GM18861 (cell line): ENCODE results near the gene PBXIP1.

Experiments used
- ATAC-seq: cut with Tn5 transposase; IDR thresholded peaks from one replicate; pipeline ENCODE4 v1.9.1; 2021; ENCODE audit not compliant: unreplicated experiment

Gene PBXIP1

DNA sequence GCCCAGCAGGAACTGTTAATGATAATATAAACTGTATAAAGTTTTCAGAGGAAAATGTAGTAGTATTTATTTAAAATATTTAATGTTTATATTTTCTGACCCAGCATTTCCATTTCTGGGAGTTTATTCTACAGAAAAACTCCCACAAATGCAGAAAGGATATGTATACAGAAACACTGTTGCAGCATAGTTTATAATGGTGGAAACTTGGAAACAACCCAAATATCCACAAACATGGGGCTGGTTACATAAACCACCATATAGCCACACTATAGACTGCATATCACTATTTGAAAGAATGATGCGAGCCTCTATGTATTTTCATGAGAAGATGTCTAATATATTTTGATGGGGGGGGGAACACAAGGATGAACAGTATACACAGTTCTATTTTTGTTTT, 54.3 kb downstream of the PBXIP1 start:
- no peak for ATAC-seq

DNA sequence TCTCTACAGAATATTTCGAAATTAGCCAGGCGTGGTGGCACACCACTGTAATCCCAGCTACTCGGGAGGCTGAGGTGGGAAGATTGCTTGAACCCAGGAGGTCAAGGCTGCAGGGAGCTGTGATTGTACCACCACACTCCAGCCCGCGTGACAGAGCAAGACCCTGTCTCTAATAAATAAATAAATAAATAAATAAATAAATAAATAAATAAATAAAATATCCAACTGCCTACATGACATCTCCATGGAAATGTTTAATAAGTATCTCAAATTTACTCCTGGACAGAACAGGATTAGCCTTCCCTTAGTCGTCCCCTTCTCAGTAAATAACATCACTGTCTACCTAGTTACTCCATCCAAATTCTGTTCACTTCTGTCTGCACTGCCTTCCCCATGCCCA, 56.9 kb downstream of the PBXIP1 start:
- no peak for ATAC-seq

DNA sequence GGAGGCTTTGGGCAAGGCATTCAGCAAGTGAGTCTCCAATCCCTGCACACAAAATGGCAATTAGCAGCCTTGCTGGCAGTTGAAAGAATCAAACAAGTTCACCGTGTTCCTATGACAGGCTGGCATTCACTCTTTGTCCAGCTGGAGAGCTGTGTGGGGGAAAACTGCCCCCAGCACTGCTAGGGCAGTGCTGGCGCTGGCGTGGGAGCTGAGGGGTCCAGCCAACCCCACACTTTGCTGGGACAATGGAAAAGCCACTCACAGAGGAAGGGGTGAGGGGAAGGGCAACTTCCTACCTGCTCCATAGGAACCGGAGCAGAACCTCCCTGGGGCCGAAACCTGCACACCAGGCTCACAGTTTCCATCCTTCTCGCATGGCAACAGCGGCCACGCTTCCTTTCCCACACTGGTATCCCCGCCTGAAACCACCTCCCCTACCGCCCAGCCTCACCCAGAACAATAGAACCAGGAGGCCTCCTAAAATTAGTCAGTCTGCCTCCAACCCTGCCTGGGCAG, 59.1 kb downstream of the PBXIP1 start:
- no peak for ATAC-seq

DNA sequence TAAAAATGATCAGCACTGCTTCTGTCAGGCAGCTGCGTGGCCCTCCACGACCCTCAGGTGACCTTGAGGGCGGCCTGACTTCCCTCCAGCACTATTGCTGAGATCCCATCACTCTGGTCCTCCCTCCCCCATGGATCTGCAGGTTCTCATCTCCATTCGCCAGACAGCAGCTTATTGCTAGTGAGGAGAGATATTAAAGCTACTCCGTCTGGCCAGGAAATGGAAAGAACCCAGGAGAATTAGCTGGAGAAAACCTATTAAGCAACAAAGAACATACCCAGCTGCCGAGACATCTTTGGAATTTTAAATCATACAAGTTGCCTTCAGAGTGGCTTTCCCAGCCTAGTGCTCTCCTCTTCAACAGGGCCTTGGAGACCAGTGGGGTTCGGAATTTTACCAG, 60.1 kb downstream of the PBXIP1 start:
- ATAC-seq = no peak
